GM19043 (cell line): ENCODE data around the gene FOXP2.

Source experiments
- ATAC-seq: cut with Tn5 transposase; IDR thresholded peaks from one replicate; pipeline ENCODE4 v1.9.1; 2021; ENCODE audit warnings: low read depth; ENCODE audit not compliant: unreplicated experiment

Gene FOXP2

DNA sequence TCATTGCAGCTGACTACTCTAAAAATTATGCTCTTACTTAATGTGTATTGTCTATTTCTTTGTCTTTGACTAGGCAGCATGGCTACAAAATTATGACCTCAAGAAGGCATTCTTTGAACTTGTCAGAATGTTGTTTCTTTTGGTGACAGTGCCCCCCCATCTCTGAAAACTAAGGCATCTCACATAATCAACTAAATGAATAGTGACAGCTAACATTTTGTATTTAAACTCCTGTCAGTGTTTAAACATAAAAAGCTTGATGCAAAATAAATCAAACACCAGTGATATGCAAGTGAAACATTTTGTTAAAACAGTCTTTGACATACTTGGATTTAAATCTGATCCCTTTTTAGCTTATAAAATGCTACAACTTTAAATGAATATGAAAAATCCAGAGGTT lies 233.5 kb downstream of the FOXP2 start:
- ATAC-seq: no peak

DNA sequence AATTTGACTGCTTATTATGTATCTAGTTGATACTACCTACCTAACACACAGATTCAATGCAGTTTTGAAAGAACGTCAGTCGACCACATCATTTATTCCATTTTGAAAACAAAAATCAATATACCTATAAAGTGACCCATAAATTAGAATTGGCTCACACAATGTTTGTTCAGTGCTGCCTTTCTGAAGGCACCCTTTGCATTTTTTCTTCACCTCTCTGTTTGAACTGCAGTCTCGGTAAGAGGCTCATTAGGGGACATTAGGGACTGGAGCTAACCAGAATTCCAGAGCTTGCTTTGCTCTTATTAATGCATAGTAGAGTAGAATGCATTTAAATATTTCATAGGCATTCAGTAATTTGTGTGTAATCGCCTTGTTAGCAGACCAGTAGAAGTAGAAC lies 234.1 kb downstream of the FOXP2 start:
- ATAC-seq: no peak

DNA sequence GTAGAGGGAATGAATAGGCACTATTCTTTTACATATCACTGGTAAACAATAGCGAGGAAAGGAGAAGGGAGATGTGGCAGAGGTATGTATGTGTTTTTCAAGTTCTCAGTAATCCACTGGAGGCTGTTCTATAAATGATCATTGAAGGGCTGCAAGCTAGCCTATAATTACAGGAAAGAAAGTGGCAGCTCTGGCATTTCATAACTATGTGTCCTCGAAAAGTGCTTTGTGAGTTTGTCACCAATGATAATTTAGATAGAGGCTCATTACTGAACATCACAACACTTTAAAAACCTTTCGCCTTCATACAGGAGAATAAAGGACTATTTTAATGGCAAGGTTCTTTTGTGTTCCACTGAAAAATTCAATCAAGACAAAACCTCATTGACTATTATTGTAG lies 235.1 kb downstream of the FOXP2 start:
- ATAC-seq: no peak

DNA sequence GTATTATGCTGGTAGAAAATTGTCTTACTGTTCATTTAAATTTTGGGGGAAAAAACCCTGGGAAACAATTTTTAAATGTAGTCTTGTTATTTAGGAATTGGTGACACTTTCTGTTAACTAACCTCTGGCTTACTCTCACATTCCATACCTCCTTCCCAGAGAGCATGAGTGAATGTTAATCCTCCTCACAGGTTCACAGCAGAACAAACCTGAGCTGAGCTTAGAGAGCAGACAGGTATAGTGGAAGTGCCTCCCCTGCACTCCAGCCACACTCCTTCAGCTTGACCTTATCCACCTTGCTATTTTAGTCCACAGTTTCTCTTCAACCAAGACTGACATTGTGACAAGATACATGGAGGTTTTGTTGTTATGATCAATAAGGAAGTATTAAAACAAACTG lies 235.9 kb downstream of the FOXP2 start:
- ATAC-seq: no peak

DNA sequence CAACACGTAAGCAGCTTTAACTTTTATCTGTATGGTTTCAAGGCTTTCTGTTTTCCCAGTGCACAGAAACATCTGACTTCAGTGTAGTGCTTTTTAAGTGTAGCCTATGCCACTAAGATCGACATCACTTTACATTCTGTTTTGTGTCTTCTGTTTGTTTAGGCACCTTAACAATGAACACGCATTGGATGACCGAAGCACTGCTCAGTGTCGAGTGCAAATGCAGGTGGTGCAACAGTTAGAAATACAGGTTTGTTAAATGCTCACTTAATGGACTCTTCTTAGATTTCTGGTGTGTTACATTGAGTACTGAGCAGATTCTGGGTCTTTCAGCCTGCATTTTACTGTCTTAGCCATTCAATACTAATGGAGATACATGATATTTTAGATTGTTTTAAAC lies 237.4 kb downstream of the FOXP2 start:
- ATAC-seq: no peak

DNA sequence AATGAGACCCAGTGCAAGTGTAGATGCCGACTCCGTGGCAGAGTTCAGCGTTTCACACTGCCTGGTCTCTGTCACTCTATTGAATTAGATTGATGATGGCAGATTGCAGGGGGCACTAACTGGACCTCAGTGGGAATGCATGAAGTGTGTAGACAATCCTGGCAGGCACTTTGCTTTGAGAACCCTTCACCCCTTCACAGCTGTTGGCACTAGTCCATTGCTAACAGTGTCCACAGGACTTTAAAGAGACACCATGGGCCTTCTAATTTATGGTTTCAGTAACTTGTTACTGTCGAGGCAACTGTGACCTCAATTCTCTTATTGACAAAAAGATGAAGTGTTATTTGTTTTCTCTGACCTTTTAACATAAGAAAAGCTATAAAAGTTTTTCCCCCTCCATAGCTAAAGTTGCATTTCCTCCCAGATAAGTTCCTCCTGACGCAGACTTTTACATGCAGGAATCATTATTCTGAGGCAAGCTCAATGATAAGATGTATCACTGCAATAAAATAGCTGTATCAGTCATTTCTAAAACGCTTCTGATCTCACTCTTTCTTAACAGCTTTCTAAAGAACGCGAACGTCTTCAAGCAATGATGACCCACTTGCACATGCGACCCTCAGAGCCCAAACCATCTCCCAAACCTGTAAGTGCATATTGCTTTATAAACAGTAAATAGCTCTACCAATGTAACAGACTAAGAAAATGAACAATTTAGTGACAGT lies 238.9 kb downstream of the FOXP2 start:
- ATAC-seq: no peak

DNA sequence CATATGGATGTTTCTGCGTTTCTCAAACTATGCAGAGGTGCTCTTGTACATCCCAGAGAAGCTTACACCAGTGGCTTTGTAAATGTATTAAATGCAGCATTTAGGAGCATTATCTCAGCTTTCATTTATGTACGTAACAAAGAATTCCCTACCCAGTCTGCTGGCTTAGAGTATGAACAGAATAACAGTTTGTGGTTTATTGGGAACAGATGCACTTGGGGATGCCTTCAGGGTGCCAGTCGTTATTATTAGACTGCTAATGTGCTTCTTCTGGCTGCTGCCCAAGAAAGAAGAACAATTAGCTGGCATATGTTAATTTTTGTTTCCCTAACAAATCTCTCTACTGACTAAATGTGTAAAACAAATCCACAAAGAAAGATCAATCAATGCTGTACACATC lies 241.9 kb downstream of the FOXP2 start:
- no peak for ATAC-seq

DNA sequence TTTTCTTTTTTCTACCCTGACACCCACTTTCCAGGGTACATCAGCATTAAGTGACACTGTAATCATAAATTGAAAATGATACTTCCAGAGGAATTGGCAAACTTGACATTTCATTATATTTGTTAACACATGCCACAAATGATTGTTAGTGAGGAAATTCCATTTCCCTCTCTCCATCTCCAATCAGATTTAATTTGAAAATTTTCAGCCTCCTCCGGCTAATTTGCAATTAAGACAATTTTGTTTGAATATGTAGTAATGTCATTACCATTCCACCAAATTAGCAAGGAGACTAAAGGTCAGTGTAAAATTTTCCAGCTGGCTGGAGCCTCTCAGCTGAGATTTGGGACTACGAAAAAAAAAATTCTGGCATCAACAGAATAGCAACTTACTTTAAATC lies 242.7 kb downstream of the FOXP2 start:
- no peak for ATAC-seq

DNA sequence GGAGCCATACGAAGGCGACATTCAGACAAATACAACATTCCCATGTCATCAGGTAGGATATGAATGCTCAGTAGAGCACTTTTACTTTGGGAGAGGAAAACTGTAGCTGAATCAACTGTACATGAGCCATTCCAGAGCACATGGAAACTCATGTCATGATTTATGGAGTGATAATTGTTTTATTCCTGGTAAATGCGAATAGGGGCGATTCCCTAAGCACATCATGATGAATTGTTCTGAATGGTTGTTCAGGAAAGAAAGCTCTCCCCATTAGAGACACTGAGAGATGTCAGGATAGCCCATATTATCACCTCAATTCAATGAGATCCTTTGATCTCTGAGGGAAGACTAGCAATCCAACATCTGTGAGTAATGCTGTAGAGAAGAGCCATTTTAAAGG lies 243.6 kb downstream of the FOXP2 start:
- ATAC-seq: no peak

DNA sequence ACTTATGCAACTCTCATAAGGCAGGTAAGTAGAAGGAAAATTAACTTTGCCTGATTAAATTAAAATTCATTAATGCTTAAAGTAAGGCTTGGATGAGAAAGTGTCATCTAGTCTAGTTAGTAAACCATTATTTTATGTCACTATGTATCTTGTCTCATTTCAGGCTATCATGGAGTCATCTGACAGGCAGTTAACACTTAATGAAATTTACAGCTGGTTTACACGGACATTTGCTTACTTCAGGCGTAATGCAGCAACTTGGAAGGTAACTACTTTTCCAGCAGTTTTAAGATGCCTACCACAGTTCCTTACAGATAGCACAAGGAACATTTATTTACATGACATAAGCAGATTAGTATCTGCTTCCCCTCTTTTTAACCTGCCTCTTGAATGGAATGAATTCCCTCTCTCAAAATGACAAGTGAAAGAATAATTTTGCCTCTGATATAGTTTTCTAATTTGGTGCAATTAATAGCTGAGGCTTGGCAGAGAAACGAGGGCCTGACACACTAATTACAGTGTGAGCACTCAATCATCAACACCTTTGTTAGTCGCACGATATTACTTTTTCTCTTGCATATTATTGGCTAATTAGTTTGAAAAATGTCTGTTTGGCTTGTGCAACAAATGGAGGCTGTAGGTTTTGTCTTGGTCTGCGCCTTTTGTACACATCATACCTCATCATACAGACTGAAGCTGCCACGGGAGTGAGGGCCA lies 245.0 kb downstream of the FOXP2 start:
- no peak for ATAC-seq

DNA sequence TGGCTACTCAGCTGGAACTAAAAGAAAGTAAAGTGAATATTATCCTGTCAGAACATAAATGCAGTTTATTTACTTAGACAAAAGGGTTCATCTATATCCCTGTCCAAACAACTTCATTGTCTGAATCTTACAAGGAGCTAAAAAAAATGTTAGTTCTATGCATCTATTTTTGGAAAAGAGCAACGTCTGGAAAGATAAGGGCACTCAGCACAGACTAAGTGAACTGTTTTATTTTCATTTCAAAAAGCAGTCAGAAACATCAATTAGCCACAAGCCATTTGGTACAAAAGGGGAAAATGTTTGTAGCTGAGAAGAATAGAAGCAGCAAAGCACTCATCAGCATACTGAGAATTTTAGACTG lies 245.5 kb downstream of the FOXP2 start:
- no peak for ATAC-seq

DNA sequence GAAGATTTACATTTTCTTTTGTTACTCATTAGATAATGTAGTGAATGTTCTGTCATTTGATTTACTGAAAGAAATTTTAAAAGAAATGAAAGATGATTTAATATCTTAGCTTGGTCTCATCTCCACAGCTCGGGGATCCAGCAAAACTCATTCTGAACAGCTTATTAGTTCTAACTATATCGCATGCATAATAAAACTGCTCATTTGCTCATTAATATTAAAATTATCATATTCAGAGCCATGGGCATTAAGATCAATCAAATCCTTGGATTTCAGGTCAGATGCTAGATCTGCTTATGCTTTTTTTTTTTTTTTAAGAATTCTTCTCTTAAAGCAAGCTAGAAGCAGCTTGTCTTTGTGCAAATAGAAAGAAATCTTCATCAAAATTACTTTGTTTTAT lies 246.1 kb downstream of the FOXP2 start:
- no peak for ATAC-seq

DNA sequence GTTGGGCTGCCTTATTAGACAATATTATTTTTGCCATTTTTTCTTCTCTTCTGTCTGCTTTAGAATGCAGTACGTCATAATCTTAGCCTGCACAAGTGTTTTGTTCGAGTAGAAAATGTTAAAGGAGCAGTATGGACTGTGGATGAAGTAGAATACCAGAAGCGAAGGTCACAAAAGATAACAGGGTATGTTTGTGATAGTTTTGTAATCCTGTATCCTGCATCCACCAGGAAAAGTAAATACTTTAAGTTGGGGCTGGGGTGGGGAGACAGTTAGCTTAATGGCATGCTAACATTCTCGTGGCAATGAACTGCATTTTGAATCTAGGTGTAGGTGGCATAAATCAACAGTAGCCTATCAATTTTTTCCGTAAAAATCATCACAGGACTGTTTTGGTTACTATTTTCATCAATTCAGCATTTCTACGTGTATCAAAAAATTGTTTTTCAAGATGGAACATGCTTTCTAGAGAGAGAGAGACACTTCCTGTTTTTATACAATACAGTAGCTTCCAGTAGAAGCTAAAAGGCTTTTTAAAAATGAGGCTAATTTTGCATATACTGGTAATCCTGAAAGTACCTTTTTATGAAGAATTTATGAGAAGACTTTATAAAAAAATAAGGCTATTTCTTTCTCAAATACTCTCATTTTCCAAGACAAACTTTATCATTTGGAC lies 247.5 kb downstream of the FOXP2 start:
- no peak for ATAC-seq

DNA sequence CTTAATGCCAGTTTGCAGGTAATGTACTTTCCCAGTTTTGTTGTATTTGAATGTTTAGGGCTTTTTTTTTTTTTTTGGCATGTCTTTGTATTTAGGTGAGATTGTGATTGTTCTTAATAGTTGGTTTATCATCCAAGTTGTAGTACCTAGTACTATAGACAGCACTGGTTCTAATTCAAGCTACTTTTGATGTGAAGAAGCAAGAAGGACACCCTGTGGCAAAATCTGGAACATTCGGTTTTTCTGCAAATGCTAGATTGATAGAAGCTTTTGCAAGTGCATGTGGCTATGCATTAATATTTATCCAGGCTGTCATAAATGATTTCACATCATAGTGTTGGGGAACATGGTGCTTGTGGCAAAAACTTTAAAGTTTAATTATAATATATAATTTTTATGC lies 248.9 kb downstream of the FOXP2 start:
- ATAC-seq: no peak

DNA sequence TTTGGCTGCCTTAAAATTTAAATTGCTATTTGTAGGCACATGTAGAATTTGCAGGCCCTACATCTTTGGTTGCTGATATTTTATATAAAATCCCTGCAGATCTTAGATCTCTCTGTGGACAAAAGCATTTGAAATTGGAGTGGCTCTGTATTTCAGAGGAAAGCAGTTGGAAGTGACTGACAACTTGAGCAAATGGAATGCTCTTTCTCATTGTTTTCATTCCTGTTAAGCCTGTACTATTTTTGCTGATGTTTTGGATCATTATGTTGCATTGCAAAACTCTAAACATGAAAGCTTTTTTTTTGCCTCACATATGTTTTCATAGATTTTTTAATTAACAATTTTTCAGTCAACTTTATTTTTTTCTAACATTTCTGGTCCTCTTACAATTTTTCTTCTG lies 256.1 kb downstream of the FOXP2 start:
- no peak for ATAC-seq

DNA sequence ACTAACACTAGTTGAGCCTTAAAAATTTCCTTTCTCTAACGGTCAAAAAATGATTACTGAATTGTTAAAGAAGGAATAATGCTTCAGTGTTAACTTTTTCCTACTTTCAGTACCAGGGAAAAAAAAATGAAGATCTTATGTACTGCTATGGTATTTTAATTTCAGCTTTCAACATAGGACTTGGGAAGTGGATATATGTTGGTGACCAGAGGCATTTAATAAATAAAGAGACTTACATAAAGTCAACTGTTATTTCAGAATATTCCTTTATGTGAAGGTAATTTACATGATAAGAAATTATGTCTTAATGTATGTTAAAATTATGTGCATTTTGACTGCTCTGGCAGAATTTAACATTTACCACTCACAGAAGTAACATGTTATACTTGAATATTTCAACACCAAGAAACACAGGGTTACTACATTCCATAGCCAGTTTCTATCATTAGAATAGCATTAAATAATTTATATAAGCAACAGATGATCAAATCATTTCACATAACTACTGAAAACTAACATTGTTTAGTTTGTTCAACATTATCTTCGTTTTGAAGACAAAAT lies 257.0 kb downstream of the FOXP2 start:
- no peak for ATAC-seq

DNA sequence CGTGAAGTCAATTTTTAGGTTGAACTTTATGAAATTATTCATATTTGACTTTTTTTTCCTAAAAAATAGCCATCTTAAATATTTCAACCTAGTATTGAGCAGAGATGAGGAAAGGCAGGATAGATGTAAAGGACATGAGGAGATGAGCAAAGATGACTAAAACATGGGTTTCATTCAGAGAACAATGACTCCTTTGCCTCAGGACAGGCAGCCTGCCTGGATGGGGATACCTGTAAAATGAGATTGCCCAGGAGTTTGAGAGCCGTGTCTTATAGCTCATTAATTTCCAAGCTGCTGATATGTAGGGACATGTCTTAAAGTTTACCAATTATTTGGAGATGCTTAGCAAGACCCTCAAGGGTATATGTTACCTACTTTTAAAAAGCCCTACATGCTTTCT lies 263.5 kb downstream of the FOXP2 start:
- no peak for ATAC-seq

DNA sequence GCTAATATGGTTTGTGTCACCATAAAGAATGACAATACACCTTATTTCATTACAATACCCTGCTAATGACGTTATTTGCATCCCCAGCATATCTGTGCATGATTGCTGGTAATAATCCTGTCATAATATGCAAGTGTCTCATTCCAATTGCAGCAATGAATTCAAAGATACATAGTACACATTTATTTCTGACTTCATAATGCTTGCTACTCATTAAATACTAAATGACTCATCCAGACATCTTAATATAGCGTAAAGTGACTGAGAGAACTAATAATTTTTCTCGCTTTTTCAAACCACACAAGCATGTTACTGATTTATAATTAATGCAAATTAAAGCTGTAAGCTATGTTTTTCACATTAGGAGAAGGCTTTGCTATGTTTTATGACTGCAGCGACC lies 272.6 kb downstream of the FOXP2 start:
- no peak for ATAC-seq

DNA sequence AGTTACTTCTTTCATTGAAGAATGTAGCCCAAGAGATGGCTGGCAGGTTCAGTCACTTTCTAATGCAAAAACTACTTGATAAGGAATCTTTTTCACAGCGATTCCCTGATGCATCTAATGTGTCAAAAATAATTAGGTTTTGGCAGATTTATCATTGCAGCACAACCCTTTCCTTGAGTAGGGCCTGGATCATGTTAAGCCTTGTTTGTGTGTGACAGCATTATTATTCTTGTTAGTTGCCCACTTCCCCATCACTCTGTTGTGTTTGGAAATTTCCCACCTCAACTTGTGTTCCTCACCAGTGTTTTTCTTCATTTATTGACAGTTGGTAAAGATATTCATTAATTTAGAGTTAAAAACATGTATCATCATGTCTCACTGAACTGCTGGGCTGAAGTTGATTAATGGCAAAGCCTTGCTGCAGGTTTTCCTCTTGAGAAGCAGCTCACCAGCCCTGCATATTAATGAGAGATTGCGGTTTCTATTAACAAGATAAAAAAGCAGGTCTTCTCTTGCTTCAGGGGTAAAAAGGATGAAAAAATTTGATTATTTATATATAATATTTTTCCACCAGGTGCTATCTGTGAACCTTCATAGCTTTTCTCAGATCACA lies 273.9 kb downstream of the FOXP2 start:
- ATAC-seq: no peak

DNA sequence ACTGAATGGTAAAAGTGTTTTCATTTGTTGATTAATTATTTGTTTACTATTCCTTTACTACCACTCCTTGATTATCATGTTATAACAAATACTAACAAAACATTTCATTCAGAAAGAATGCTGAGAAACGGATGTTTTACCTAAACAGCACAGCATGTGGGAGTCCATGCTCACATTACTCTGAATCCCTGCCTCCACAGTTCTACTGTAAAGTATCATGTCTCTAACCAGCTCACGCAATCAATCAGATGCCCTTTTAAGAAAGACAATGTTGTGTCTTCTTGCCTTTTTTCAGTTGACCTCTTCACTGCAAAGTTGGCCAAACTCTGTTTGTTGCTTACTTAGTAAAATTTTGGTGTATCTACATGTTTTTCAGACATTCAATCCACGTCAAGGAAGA lies 274.8 kb downstream of the FOXP2 start:
- no peak for ATAC-seq

DNA sequence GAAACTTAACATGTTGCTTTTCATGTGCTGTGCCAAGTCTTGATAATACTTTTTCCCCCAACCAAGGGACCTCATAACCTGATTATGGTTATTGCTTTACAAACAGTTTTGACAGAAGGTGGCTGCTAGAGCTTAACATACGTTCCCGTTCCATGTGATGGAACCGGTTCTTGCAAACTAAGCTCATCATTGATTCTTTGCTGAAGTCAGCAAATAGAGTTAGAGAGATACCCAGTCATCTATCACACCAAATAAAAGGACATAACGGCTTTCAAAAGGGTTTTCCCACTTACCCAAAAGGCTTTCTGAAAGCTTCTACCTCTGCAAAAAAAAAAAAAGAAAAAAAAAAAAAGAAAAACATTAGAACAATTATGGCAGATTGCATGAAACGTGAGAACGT lies 277.0 kb downstream of the FOXP2 start:
- ATAC-seq: no peak
